Stomach smooth muscle (tissue), 2 donors: ENCODE data around the gene ZNF394.

ENCODE experiments used
- H3K27ac ChIP-seq: one replicate; pipeline ENCODE4 v1.7.0; 2013; ENCODE audit warnings: mild to moderate bottlenecking, low read length, inconsistent platforms
- H3K27me3 ChIP-seq, 2 donors: one replicate each; pipeline ENCODE4 v1.7.0; 2013; ENCODE audit warnings: low read length in 2 of 2; ENCODE audit not compliant: insufficient read depth in 2 of 2, control insufficient read depth in 1 of 2
- H3K36me3 ChIP-seq, 2 donors: one replicate each; pipeline ENCODE4 v1.7.0; 2013; ENCODE audit warnings: low read length in 2 of 2; ENCODE audit not compliant: control insufficient read depth in 2 of 2, insufficient read depth in 2 of 2
- H3K4me1 ChIP-seq: one replicate; pipeline ENCODE4 v1.7.0; 2013; ENCODE audit warnings: low read length; ENCODE audit not compliant: control insufficient read depth, insufficient read depth
- H3K4me3 ChIP-seq, 2 donors: one replicate each; pipeline ENCODE4 v1.7.0; 2013; ENCODE audit warnings: low read length in 2 of 2
- H3K9ac ChIP-seq, 2 donors: one replicate each; pipeline ENCODE4 v1.7.0; 2013; ENCODE audit warnings: low read length in 2 of 2, mild to moderate bottlenecking in 1 of 2
- H3K9me3 ChIP-seq, 2 donors: one replicate each; pipeline ENCODE4 v1.7.0; 2013; ENCODE audit warnings: low read length in 2 of 2; ENCODE audit not compliant: control insufficient read depth in 2 of 2
- donor health status: healthy.
- donor health status: Pancreatic carcinoma.

The ZNF394 gene

GRCh38 chr7:99452541-99452940, 47.5 kb downstream of the ZNF394 start:
- Histone ChIP-seq H3K9ac (no peak overlapping the region), H3K27me3 (no peaks in the 10 kb centered on the region), H3K4me3 (no peak overlapping the region), H3K4me1 (peaks cover 2% of the 10 kb centered on the region), H3K36me3 (peaks cover 47 to 69% of the 10 kb centered on the region in 2 donors), H3K27ac (no peak overlapping the region), H3K9me3 (no peaks in the 10 kb centered on the region)

GRCh38 chr7:99451936-99452335, 48.1 kb downstream of the ZNF394 start:
- peaks cover 2% of the 10 kb centered on the region for H3K4me1 ChIP-seq
- no peak overlapping the region for H3K9ac ChIP-seq
- H3K27me3 ChIP-seq, result no peaks in the 10 kb centered on the region
- H3K9me3 ChIP-seq, result no peaks in the 10 kb centered on the region
- H3K27ac ChIP-seq, result no peak overlapping the region
- no peak overlapping the region for H3K4me3 ChIP-seq
- H3K36me3 ChIP-seq, result peaks cover 41 to 64% of the 10 kb centered on the region in 2 donors

DNA sequence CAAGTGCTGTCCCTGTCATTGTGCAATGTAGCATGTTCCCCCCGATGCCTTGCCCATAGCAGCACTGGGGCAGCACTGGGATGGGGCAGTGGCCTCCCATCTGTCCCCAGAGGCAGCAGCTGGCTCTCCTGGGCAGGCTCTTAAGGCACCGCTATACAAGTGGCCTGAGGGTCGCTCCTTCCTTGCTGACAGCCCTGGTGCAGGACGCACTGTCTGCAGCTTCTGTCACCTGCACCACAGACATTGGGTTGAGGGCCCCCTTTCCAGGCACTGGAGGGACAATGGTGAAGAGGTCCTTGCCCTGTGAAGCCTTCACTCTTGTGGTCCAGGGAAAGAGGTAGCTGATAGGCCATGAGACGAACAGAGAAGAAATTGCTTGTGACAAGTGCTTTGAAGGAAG, 50.8 kb downstream of the ZNF394 start:
- no peak overlapping the region for H3K9ac ChIP-seq
- H3K4me3 ChIP-seq, result no peak overlapping the region
- no peaks in the 10 kb centered on the region for H3K9me3 ChIP-seq
- H3K27me3 ChIP-seq, result no peaks in the 10 kb centered on the region
- H3K27ac ChIP-seq, result no peak overlapping the region
- peaks cover 30 to 59% of the 10 kb centered on the region in 2 donors for H3K36me3 ChIP-seq
- peaks cover 2% of the 10 kb centered on the region for H3K4me1 ChIP-seq

DNA sequence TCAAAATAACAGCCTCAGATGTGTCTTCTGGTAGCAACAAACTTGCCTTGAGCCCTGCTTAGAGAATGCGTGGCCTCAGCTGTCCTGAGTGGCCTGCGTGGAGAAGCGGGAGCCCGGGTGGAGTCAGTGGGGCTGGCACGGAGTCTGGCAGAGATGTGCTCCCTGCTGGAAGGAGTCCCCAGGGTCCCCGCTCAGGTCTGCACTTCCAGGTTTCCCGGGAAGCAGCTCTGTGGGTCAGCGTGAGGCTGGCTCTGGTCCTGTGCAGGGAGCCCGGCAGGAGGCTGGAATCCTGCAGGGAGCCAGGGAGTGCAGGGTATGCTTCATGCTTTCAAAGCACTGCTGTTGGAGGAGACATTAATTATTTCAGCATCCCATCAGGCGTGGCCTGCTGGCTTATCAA, 51.2 kb downstream of the ZNF394 start:
- H3K4me1 ChIP-seq, result peaks cover 2% of the 10 kb centered on the region
- H3K9me3 ChIP-seq, result no peaks in the 10 kb centered on the region
- no peak overlapping the region for H3K27ac ChIP-seq
- H3K4me3 ChIP-seq, result no peak overlapping the region
- no peaks in the 10 kb centered on the region for H3K27me3 ChIP-seq
- H3K9ac ChIP-seq, result no peak overlapping the region
- H3K36me3 ChIP-seq, result peaks cover 29 to 56% of the 10 kb centered on the region in 2 donors

DNA sequence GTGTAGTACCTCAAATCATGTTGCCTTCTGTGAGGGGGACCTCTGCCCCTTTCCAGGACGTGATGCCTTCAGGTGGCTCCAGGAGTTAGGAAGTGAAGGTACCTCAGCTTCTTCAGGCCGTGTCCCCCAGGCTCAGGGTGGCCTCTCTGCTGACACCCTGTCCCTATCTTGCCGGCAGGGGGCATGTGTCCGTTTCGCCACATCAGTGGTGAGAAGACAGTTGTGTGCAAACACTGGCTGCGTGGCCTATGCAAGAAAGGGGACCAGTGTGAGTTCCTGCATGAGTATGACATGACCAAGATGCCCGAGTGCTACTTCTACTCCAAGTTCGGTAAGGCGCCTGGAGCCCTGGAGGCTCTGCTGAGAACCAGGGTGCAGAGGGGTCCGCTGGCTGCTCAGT, 52.1 kb downstream of the ZNF394 start:
- Histone ChIP-seq H3K9ac (no peak overlapping the region), H3K4me3 (no peak overlapping the region), H3K27me3 (no peaks in the 10 kb centered on the region), H3K36me3 (peaks cover 30 to 48% of the 10 kb centered on the region in 2 donors), H3K9me3 (no peaks in the 10 kb centered on the region), H3K4me1 (peaks cover 2% of the 10 kb centered on the region), H3K27ac (no peak overlapping the region)

DNA sequence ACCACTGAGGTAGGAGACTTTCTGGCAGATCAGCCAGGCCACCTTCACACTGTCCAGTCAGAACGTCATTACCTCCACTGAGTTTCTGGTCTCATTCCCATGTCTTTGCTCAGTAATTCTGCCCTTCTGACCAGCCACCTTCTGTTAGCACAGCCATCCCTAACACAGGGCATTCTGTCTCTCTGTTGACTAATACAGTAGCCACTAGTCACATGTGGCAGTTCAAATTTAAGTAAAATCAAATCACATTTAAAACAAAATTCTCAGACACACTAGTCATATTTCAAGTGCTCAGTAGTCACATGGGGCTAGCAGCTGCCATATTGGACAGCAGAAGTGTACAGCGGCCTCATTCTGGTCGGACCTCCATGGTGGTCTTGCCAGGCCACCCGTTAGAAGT, 54.0 kb downstream of the ZNF394 start:
- Histone ChIP-seq H3K9me3 (no peaks in the 10 kb centered on the region), H3K27me3 (no peaks in the 10 kb centered on the region), H3K36me3 (peaks cover 30 to 41% of the 10 kb centered on the region in 2 donors), H3K4me3 (no peak overlapping the region), H3K27ac (no peak overlapping the region), H3K4me1 (peaks cover 5% of the 10 kb centered on the region), H3K9ac (no peak overlapping the region)
